HK-2 (cell line): ENCODE measurements around the gene GALR1.
"Not testable (repeated sequence)": the region's sequence is repeated elsewhere in the genome, so short reads cannot be mapped to it uniquely, and the experiment has no call there.

Experiments
- DNase-seq: peaks from one replicate; pipeline ENCODE4 v3.0.0-alpha.2; 2018; ENCODE audit not compliant: unreplicated experiment

GALR1 gene, protein sequence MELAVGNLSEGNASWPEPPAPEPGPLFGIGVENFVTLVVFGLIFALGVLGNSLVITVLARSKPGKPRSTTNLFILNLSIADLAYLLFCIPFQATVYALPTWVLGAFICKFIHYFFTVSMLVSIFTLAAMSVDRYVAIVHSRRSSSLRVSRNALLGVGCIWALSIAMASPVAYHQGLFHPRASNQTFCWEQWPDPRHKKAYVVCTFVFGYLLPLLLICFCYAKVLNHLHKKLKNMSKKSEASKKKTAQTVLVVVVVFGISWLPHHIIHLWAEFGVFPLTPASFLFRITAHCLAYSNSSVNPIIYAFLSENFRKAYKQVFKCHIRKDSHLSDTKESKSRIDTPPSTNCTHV

DNA sequence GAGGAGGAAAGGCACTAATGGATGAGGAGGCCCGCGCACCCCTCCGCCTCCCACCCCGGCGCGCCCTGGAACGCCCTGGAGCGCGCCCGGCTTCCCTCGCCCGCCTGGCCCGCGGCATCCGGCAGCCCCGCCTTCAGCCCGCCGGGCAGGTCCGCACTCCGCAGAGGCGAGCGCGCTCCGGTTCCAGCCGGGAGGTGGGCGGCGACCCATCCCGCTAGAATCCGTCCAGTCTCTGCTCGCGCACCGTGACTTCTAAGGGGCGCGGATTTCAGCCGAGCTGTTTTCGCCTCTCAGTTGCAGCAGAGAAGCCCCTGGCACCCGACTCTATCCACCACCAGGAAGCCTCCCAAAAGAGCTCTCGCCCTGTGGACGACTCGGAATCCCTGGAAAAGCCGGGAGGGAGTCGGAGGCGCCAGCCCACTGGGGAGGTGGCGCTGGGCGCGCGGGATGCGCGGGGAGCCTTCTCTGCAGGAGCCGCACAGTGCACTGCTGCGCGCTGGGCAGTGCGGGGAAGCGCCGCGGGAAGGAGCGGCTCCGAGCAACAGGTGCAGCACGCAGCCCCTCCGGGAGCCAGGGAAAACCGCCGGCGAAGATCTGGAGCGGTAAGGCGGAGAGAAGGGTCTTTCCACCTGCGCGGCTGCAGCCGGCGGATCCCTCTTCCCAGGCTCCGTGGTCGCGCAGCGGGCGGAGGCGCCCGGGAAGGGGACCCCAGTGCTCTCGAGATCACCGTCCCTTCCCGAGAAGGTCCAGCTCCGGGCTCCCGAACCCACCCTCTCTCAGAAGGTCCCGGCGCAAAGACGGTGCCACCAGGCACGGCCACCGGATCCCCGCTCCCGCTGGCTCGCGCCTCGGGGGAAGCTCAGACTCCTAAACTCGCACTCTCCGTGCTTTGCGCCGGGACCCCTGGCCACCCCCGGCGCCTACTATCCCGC, at the start of gene GALR1:
Gene GALR1, plus strand, starts transcription at position 280 of the 932 bp plus-strand sequence. CDS start 701 bp downstream, outside the sequence.
- no peak for DNase-seq

DNA sequence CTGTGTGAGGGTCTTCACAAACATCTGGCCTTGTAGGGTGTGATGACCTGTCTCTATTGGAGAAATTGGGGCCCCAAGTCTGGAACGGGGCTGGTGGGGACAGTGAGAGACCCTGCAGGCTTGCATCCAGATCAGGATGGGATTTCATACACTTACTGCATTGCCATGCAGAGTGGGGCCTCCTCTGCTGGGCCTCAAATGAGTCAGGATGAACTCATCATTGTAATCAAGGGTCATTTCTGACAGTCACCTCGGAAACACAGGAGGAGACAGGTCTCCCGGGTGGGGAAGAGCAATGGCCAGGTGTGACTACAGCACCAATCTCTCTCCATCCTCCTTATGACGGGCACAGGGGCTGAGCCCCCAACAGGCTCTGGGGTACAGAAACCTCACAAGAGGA, 48.1 kb upstream of the GALR1 start:
- no peak for DNase-seq

DNA sequence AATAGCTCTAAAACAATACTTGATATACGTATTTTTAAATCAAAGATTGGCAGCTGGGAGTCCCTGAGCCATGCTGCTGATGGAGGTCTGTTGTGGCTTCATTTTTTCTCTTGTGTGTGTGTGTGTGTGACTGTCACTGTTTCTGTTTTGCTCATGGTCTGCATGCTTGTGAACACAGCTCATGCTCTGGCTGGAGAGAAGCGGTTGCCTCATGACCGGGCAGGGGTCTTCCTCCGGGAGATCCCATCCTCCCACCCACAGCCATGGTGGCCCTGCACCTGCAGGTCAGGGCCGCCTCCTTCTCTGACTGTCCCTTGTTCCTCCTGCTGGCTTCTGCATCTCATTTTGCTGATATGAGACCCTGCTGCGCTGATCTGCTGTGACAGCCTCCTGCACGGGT, 47.3 kb upstream of the GALR1 start:
- DNase-seq: no peak

DNA sequence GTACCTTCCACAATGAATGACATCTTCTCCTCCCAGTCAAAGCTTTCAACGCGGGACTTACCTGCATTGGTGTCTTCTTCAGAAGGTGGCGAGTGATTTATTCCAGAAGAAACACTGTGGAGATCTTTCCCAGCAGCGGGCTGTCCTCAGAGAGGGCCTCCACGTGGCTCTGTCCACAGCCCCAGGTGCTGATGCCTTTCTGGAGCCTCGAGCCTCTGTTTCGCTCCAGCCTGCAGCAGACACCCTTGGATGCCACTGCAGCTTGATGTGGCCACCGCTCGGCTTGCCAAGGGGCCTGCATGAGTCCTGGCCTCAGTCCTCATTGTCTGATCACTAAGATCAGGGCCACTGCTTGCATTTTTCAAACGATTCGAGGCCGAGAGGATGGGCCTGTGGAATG, 46.6 kb upstream of the GALR1 start:
- DNase-seq: no peak

DNA sequence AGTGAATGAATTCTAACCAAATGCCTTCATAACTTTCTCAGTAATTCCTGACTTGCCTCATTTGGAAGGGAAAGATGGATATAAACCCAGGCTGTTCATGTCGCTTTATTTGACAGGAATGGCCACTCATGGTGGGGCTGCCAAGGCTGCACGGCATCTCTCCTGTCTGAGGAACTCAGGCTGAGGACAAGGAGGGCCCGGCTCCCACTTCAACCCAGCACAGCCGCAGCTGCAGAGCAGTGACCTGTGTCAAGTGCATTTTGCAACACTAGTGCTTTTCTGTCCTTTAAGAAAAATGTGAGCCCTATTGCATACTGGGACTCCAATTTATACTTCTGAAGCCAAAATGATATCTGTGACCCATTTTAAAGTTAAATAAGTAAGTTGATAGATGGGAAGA, 45.8 kb upstream of the GALR1 start:
- DNase-seq: no peak

DNA sequence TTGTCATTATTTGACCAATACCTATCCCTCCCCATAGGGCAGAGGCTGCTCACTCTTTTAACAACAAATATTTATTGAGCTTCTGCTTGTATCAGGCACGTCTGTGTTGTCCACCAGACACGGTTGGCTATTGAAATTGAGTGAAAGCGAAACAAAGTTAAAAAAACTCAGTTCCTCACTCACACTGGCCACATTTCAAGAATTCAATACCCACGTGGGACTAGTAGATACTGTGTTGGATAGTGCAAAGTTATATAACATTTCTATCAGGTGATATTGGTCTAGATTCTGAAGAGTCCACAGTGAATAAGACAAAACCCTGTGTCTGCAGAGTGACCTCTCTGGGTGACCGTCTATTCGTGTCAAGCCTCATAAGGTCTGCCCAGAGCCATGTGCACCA, 43.9 kb upstream of the GALR1 start:
- no peak for DNase-seq

DNA sequence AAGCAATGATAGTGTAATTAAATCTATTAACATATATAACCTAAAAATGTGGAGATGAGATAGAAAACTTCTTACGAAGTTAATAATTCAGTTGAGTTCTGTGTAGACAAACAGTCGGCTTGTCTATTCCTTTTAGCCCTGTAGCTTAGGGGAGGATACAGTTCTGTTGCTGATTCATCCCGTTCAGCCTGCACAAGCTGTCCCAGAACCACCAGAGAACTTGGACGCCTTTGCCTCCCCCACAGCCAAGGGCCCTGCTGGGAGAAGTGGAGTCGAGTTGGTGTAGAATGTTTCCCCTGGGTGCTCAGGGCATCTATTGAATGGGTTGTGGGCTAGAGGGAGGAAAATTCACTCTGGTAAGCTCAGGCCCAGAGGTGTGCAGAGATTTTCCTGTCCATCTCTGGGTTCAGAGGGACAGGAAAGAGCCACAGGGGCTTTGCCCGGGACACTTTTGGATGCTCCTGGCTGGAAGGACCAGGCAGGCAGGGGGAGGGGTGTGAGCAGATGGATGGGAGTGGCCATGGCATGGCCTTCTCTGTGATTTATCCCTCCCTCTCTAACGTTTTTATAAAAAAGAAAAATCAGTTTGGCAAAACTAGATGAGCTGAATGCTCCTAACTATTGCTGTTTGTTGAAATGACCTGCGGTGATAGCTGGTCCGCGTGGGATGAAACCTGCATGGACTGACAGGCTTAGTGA, 42.8 kb upstream of the GALR1 start:
- DNase-seq: no peak

DNA sequence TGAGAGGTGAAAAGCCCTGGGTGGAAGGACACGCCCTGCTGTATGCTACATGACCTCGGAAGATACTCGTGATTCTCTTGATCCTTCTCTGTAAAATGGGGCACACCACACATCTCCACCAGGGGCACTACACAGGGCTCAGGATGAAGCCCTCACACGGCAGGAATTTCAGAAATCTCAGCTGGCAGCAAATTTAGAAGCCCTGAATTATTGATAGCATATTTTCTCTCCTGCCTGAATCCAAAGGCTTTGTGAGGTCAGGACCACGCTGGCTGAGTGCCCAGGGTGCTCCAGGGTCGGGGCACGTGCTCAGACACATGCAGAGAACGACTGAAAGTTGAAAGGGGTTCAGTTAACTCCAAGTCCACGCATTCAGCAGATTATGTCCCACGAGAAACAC, 42.1 kb upstream of the GALR1 start:
- no peak for DNase-seq

DNA sequence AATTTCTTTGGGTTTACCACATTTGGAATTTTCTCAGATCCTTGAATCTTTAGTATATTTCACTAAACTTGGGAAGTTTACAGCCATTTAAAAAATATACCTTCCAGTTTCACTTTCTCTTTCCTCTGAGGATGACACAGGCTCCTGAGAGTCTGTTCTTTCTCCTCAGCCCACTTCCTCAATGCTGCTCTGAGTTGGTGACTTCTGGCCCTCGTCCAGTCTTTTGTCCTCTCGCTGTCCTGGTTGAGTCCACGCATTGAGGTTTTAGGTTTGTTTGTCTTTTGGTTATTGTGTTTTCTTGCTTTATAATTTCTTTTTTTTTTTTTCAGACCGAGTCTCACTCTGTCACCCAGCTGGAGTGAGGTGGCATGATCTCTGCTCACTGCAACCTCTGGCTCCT, 40.7 kb upstream of the GALR1 start:
- DNase-seq: no peak

DNA sequence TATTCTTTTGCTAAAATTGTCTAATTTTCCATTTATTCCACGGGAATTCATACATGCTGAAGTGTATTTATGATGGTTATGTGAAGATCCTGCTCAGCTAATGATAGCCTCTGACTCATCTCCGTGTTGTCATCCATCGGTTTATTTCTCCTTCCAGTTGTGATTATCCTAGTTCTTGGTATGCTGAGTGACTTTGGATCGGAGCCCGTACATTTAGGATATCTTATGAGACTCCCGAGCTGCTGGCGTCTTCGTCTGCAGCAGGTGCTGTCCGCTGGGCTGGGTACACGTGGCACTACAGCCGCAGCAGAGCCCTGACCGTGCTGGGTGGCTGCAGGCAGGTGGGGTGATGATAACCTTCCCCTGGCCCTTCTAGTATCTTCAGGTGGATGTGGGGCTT, 40.1 kb upstream of the GALR1 start:
- DNase-seq: no peak

DNA sequence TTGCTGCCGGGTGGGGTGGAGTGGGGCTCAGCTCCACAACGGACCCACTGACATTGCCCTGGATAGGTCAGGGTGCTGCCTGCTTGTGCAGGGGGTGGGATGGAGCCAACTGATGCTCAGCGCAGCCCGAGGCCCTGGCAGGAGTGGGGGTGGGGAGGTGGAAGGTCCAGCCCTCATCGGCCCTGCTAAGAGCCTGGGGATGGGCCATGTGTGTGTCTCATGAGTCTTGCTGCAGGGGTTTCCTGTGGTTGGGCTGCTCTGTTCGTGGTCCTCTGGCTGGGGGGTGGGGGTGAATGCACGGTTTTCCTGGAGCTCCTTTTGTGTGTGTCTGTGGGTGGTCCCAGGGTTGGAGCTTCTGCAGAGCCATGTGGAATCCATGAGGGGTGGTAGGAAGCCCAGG, 39.4 kb upstream of the GALR1 start:
- no peak for DNase-seq

DNA sequence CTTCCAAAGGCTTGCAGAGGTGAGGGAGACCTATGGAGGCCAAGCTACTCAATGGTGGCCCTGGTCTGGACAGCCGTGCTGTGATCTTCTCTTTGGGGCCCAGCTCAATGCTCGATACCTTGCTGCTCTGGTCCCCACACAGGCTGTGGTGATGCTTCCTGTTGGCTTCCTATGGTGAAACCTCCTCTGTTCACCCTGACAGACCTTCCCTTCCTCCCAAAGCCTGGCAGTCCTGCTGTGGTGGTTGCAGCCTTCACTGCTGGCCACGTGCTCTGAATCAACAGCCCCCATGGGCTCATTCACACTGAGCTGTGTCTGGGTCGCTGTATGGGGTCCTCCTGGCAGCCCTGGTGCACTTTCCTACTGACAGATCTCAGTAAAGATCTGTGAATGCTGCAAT, 31.0 kb upstream of the GALR1 start:
- DNase-seq: no peak

DNA sequence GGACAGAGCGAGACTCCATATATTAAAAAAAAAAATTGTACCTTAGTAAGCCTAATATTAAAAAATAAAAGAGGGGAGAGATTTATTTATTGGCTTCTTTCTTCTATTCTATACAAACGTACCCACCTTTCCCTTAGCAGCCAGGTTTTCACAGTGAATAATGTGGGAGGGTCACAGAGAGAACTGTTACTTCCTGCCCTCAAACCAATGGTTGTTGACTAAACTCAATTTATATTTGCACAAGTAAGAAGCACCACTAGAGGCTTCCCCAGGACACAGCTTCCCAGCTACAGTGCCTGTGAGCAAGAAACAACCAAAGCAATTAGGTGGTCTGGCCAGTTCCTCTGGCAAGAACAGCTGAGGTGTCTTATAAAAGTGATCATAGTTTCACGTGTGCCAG, 28.9 kb upstream of the GALR1 start:
- no peak for DNase-seq

DNA sequence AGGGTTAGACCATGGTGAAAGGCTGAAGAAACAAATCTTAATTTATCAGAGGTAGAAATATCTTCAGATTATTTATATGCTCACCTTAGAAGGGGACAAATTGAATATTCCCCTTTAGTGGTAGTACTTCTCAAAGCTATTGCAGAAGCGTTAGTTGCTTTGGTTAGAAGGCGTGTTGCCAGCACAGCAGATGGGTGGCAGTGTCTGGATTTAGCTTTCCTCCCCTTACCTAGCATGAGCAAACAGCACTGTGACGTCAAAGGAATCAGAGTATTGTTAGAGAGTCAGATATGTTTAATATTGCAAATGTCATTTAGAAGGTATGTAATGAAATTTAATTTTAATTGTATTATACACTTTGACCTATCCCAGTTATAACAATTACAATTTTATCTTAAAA, 27.2 kb upstream of the GALR1 start:
- DNase-seq: no peak

DNA sequence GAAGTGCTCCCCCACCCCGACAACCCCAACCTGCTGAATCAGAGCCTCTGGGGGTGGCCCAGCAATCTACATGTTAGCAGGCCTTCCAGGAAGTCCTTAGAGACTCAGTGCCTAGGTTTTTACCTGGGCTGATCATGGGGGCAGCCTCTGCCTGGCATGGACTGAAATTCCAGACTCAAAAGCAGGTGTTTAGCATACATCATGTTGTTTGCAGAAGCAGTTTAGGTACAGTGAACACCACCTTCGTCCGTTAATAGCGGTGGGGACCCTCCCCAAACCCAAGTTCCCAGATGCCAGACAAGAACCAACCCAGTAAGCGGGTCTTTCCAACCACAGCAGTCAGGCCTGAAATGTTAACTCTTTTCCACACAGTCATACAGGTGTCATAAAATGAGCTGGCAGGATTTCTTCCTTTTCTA, 26.4 kb upstream of the GALR1 start:
- no peak for DNase-seq

DNA sequence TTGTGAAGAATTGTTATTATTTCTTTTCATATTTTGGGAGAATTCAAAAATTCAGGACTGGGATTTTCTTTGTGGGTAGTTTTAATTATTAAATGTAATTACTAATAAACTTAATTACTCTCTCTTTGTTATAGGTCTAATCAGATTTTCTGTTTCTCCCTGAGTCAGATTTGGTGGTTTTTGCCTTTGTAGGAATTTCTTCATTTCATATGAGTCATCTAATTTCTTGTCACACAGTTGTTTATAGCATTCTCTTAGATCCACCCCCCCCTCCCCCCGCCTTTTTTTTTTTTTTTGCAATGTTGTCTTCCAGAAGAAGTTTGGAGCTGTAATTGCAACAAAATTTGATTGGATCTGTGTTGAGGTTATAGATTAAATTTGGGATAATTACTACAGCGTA, 26.0 kb upstream of the GALR1 start:
- DNase-seq: no peak

DNA sequence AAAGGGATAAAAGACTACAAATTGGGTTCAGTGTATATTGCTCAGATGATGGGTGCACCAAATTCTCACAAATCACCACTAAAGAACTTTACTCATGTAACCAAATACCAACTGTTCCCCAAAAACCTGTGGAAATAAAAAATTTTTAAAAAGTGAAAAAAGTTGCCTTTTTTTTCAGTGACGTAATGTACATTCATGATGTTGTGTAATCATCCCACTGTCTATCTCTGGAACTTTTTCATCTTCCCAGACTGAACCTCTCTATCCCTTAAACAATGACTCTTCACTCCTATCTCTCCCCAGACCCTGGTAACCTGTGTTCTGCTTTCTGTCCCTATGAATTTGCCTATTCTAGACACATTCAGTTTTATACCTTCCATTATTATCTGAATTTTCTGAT, 19.0 kb upstream of the GALR1 start:
- no peak for DNase-seq

DNA sequence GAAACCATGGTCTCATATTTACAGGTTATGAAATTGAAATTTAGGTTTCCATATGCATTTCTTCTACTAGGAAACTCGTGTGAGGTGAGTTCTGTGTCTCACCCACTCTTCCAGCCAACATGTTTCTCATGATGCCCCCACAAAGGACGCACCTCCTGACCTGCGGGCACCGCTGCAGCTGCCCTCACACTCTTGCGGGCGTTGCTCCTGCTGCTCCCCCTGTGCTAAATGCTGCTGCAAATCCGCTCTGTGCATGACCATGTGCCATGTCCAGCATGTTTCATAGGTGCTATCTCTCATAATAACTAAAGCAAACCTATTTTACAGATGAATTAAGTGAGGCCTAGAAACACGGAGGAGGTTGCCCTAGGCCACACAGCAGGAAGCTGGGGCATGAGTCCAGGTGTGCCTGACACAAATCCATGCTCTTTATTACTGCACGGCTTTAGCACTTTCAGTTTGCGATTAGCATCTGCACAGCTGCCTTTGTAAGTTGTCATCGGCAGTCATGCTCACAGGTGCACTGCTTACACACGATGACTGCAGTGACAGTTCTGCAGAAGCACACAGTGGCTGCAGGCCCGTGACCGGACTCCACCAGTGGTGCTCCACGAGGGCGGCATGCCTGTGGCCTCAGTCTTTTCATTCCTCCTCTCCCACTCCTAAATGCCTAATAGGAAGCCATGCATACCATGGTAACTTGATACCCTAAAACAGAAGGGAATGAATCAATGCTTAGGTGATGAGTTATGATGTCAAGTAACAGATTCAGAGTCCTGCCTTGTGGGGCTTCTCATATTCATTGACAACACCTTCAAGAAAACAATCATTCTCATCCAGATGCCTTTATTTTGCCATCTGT, 14.9 kb upstream of the GALR1 start:
- DNase-seq: peak; percentile 14

DNA sequence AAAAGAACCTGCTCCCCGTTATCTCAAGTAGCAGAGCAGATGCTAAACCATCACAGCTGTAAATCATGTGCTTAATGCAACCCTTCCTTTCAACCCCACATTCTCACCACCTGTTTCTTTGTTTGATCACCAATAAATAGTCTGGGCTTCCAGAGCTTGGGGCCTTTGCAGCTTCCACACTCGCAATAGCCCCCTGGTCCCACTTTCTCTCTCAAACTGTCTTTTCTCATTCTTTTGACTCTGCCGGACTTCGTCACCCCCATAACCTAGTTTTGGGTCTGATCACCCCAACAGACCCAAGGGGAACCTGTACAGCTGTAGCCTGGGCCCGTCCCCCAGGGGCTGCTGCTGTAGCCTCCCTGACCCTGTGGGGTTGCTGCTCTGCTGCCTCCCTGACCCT, 10.4 kb upstream of the GALR1 start:
- not testable (repeated sequence) for DNase-seq

DNA sequence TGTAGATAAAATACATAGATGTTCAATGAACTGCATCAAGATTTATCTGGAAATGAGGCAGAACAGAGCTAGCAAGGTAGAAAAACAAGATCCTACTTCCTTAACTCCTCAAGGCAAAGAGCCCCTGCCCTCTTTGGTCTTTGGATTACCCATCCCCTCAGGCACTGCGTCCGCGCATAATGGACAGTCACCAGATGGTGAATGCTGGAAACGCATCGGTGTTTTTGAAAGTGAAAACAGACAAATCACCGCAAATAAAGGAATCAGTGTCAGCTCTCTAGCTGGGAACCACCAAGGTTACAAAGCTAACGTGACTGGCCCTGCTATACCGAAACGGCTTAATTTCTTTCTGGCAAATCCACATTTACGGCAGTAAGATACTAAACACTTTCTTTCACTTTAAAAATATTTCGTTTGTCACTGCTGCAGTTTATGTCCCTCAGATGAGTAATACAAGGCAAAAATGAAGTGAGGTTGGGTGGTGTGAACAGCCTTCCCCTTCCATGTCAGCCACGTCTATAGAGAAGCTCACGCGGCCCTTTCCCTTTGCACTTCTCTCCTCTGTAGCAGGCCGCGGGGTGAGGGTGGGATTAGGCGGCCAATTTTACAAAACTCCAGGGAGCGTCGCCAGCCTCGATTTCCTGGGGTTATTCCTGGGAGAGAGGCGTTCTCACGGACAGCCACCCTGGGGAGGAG, 627 bp upstream of the GALR1 start:
- no peak for DNase-seq

DNA sequence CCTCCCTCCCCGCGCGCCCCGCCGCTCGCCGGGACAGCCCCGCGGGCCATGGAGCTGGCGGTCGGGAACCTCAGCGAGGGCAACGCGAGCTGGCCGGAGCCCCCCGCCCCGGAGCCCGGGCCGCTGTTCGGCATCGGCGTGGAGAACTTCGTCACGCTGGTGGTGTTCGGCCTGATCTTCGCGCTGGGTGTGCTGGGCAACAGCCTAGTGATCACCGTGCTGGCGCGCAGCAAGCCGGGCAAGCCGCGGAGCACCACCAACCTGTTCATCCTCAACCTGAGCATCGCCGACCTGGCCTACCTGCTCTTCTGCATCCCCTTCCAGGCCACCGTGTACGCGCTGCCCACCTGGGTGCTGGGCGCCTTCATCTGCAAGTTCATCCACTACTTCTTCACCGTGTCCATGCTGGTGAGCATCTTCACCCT, 865 bp downstream of the GALR1 start:
- DNase-seq: no peak
